ENCODE measurements around the gene PROK1. TPM values are rescaled to one million over a fixed set of nuclear protein-coding genes. Genes with fewer than 3 reads are reported as not detected.

The PROK1 gene
- total and polyA plus RNA-seq, 2 experiments from 2014 or later = not detected

DNA sequence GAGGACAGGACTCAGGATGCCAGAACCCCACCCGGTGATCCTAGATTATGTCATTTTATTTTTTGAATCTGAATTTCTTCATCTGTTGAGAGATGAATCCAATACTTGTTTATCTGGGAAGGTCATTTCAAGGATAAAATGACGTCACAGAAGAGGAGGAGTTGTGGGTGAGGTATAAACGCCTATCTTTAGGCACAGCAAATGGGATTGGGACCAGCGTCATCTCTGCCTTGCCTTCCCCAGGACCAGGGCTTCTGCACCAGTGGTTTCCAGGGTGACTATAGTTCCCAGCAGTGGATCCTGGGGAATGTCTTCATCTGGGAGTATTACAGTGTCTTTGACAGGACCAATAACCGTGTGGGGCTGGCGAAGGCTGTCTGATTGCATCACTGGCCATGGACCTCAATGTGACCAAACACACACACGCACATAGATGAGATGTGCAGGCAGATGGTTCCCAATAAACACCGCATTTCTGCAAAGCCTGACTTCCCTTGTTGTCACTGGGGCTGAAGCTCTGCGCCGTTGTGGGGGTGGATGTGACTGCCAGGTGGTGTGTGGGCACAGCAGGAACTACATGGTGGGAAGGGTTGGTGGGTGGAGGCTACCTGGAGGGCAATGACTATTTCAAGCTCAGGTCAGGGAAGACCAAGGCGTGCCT, 40.0 kb downstream of the PROK1 start (continued):
- TF ChIP-seq, protein P1, sequence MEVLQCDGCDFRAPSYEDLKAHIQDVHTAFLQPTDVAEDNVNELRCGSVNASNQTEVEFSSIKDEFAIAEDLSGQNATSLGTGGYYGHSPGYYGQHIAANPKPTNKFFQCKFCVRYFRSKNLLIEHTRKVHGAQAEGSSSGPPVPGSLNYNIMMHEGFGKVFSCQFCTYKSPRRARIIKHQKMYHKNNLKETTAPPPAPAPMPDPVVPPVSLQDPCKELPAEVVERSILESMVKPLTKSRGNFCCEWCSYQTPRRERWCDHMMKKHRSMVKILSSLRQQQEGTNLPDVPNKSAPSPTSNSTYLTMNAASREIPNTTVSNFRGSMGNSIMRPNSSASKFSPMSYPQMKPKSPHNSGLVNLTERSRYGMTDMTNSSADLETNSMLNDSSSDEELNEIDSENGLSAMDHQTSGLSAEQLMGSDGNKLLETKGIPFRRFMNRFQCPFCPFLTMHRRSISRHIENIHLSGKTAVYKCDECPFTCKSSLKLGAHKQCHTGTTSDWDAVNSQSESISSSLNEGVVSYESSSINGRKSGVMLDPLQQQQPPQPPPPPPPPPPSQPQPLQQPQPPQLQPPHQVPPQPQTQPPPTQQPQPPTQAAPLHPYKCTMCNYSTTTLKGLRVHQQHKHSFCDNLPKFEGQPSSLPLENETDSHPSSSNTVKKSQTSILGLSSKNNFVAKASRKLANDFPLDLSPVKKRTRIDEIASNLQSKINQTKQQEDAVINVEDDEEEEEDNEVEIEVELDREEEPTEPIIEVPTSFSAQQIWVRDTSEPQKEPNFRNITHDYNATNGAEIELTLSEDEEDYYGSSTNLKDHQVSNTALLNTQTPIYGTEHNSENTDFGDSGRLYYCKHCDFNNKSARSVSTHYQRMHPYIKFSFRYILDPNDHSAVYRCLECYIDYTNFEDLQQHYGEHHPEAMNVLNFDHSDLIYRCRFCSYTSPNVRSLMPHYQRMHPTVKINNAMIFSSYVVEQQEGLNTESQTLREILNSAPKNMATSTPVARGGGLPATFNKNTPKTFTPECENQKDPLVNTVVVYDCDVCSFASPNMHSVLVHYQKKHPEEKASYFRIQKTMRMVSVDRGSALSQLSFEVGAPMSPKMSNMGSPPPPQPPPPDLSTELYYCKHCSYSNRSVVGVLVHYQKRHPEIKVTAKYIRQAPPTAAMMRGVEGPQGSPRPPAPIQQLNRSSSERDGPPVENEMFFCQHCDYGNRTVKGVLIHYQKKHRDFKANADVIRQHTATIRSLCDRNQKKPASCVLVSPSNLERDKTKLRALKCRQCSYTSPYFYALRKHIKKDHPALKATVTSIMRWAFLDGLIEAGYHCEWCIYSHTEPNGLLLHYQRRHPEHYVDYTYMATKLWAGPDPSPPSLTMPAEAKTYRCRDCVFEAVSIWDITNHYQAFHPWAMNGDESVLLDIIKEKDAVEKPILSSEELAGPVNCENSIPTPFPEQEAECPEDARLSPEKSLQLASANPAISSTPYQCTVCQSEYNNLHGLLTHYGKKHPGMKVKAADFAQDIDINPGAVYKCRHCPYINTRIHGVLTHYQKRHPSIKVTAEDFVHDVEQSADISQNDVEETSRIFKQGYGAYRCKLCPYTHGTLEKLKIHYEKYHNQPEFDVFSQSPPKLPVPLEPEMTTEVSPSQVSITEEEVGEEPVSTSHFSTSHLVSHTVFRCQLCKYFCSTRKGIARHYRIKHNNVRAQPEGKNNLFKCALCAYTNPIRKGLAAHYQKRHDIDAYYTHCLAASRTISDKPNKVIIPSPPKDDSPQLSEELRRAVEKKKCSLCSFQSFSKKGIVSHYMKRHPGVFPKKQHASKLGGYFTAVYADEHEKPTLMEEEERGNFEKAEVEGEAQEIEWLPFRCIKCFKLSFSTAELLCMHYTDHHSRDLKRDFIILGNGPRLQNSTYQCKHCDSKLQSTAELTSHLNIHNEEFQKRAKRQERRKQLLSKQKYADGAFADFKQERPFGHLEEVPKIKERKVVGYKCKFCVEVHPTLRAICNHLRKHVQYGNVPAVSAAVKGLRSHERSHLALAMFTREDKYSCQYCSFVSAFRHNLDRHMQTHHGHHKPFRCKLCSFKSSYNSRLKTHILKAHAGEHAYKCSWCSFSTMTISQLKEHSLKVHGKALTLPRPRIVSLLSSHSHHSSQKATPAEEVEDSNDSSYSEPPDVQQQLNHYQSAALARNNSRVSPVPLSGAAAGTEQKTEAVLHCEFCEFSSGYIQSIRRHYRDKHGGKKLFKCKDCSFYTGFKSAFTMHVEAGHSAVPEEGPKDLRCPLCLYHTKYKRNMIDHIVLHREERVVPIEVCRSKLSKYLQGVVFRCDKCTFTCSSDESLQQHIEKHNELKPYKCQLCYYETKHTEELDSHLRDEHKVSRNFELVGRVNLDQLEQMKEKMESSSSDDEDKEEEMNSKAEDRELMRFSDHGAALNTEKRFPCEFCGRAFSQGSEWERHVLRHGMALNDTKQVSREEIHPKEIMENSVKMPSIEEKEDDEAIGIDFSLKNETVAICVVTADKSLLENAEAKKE (CRISPR knock-in tag; IDR thresholded peaks at IDR 0.05) = no peak
- TF ChIP-seq JUNB (IDR thresholded peaks at IDR 0.05; ENCODE audit: unreplicated experiment) (no peak), ZNF331 (CRISPR knock-in tag; IDR thresholded peaks at IDR 0.05; ENCODE audit: low read depth) (no peak), ZNF114 (CRISPR knock-in tag; IDR thresholded peaks at IDR 0.05) (no peak)

DNA sequence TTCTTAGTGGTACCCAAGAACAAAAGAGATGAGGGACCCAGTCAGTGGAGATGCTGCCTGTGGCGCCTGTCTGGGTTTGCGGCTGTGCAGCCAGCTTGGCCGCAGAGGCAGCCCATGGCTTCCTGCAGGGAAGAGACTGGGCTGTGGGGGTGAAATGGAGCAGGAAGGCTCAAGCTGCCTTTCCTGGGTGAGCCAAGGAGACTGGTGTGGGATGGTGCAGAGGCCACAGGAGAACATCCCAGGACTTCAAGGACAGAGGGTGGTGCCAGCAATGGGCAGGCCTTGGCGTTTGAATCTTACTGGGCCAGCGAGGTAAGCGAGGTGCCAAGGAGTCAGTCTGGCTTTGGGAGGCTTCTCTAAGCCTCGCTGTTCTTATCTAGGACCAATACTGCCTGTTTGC, 41.6 kb downstream of the PROK1 start:
- Histone ChIP-seq H3K4me3 (no peak overlapping the region), H3K36me3 (ENCODE audit: insufficient read depth) (no peaks in the 10 kb centered on the region), H3K27me3 (ENCODE audit: insufficient read depth) (no peaks in the 10 kb centered on the region), H3F3A (replicated peaks; ENCODE audit: low read depth) (no peaks in the 10 kb centered on the region), H3K4me1 (ENCODE audit: insufficient read depth) (peaks cover 10% of the 10 kb centered on the region; the same call in 1 of the 2 replicates), H3K9me2 (ENCODE audit: insufficient read depth) (no peaks in the 10 kb centered on the region), H3K27ac (ENCODE audit: low read depth) (no peak overlapping the region), H4K20me1 (replicated peaks; ENCODE audit: insufficient read depth) (no peaks in the 10 kb centered on the region), H3K79me2 (replicated peaks; ENCODE audit: insufficient read depth) (no peaks in the 10 kb centered on the region), H2AFZ (no peak overlapping the region), H3K4me2 (no peak overlapping the region)
- no peaks in the 10 kb centered on the region for H3K9me3 Mint-ChIP-seq
- ATAC-seq (no peak), DNase-seq (ENCODE audit: low spot score) (no peak)
- peaks cover 18% of the 10 kb centered on the region for H3K27me3 Mint-ChIP-seq (ENCODE audit: insufficient read depth, low read depth, poor library complexity)
- H3K4me3 Mint-ChIP-seq = no peak overlapping the region
- no peaks in the 10 kb centered on the region for H3K36me3 Mint-ChIP-seq (ENCODE audit: low read depth)
- H3K4me1 Mint-ChIP-seq = peaks cover 21% of the 10 kb centered on the region
- no peak overlapping the region for H3K27ac Mint-ChIP-seq
- TF ChIP-seq, protein P2, sequence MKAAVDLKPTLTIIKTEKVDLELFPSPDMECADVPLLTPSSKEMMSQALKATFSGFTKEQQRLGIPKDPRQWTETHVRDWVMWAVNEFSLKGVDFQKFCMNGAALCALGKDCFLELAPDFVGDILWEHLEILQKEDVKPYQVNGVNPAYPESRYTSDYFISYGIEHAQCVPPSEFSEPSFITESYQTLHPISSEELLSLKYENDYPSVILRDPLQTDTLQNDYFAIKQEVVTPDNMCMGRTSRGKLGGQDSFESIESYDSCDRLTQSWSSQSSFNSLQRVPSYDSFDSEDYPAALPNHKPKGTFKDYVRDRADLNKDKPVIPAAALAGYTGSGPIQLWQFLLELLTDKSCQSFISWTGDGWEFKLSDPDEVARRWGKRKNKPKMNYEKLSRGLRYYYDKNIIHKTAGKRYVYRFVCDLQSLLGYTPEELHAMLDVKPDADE (IDR thresholded peaks at IDR 0.05) = no peak
- no peak for TF ChIP-seq CREB1 (CRISPR knock-in tag; IDR thresholded peaks at IDR 0.05; ENCODE audit: low read depth)
